Mesendoderm (in vitro differentiated cells): Measurements from ENCODE around the gene HPGD.

ENCODE experiments used
- DNase-seq: peaks from one replicate; pipeline ENCODE4 v3.0.0; 2013
- H2AK5ac ChIP-seq: 2 replicates; pipeline ENCODE4 v1.6.1; 2013; ENCODE audit warnings: low read length, inconsistent platforms
- H2BK120ac ChIP-seq: 2 replicates; pipeline ENCODE4 v1.6.1; 2013; ENCODE audit warnings: low read depth, mild to moderate bottlenecking, low read length, moderate library complexity, mixed read lengths
- H2BK15ac ChIP-seq: replicated peaks from 2 replicates; pipeline ENCODE4 v1.6.1; 2013; ENCODE audit warnings: low read depth, mild to moderate bottlenecking, moderate library complexity
- H2BK5ac ChIP-seq: 2 replicates; pipeline ENCODE4 v1.6.1; 2013; ENCODE audit warnings: low read length, inconsistent platforms
- H3K18ac ChIP-seq: 2 replicates; pipeline ENCODE4 v1.6.1; 2013; ENCODE audit warnings: mild to moderate bottlenecking, low read length, mixed read lengths
- H3K23ac ChIP-seq: one replicate; pipeline ENCODE4 v1.6.1; 2013; ENCODE audit warnings: low read length
- H3K27ac ChIP-seq: 2 replicates; pipeline ENCODE4 v1.5.1; 2013; ENCODE audit warnings: low read depth, mild to moderate bottlenecking, inconsistent platforms, low read length, moderate library complexity
- H3K27me3 ChIP-seq: 2 replicates; pipeline ENCODE4 v1.6.1; 2013; ENCODE audit warnings: low read length, control low read depth, mild to moderate bottlenecking, inconsistent platforms; ENCODE audit not compliant: insufficient read depth, poor library complexity
- H3K36me3 ChIP-seq: 2 replicates; pipeline ENCODE4 v1.6.1; 2013; ENCODE audit warnings: low read length, inconsistent platforms; ENCODE audit not compliant: control insufficient read depth, insufficient read depth
- H3K4ac ChIP-seq: one replicate; pipeline ENCODE4 v1.6.1; 2013; ENCODE audit warnings: low read depth, mild to moderate bottlenecking, low read length, moderate library complexity
- H3K4me1 ChIP-seq: 2 replicates; pipeline ENCODE4 v1.6.1; 2013; ENCODE audit warnings: low read depth, low read length, inconsistent platforms; ENCODE audit not compliant: control insufficient read depth
- H3K4me2 ChIP-seq: 2 replicates; pipeline ENCODE4 v1.6.1; 2013; ENCODE audit warnings: low read length
- H3K4me3 ChIP-seq: 2 replicates; pipeline ENCODE4 v1.5.1; 2013; ENCODE audit warnings: mild to moderate bottlenecking, low read length
- H3K56ac ChIP-seq: one replicate; pipeline ENCODE4 v1.6.1; 2013; ENCODE audit warnings: low read length
- H3K79me1 ChIP-seq: 2 replicates; pipeline ENCODE4 v1.6.1; 2013; ENCODE audit warnings: low read length, inconsistent platforms
- H3K79me2 ChIP-seq: 2 replicates; pipeline ENCODE4 v1.6.1; 2013; ENCODE audit warnings: mild to moderate bottlenecking, low read length; ENCODE audit not compliant: control insufficient read depth, insufficient read depth
- H3K9ac ChIP-seq: 2 replicates; pipeline ENCODE4 v1.6.1; 2013; ENCODE audit warnings: low read length, inconsistent platforms
- H4K5ac ChIP-seq: one replicate; pipeline ENCODE4 v1.6.1; 2013; ENCODE audit warnings: low read length
- H4K8ac ChIP-seq: one replicate; pipeline ENCODE4 v1.6.1; 2013; ENCODE audit warnings: low read depth, mild to moderate bottlenecking, control low read depth, low read length, moderate library complexity
- WGBS: extraction: QIAGEN DNeasy Blood & Tissue Kit; methylation state at CpG from one replicate; pipeline ENCODE4 v1.1.7; 2013; ENCODE audit warnings: low lambda C conversion rate, missing lambda C conversion rate; ENCODE audit not compliant: insufficient coverage; ENCODE audit errors: extremely low coverage; 5-methylcytosine and 5-hydroxymethylcytosine counted together

Gene HPGD

GRCh38 chr4:174524242-174524641, 2.0 kb upstream of the HPGD start:
- Histone ChIP-seq H3K27ac (no peak overlapping the region), H3K9ac (no peak overlapping the region), H2BK5ac (no peak overlapping the region), H3K4me2 (no peak overlapping the region), H3K79me1 (no peaks in the 10 kb centered on the region), H3K4ac (no peak overlapping the region), H3K4me3 (no peak overlapping the region), H3K4me1 (no peaks in the 10 kb centered on the region), H3K36me3 (no peaks in the 10 kb centered on the region), H4K8ac (no peak overlapping the region), H3K23ac (no peak overlapping the region), H4K5ac (no peak overlapping the region), H2BK15ac (no peak overlapping the region), H3K27me3 (no peaks in the 10 kb centered on the region), H3K56ac (no peak overlapping the region), H2AK5ac (no peak overlapping the region), H3K79me2 (no peaks in the 10 kb centered on the region), H2BK120ac (no peak overlapping the region), H3K18ac (no peak overlapping the region)
- WGBS = no CpG with 5 or more reads among the region's 4 CpGs
- DNase-seq = no peak

- H2BK120ac ChIP-seq = no peak overlapping the region
- H3K27ac ChIP-seq = peak overlapping the region; percentile 1
- H3K4ac ChIP-seq = no peak overlapping the region
- no peak overlapping the region for H4K8ac ChIP-seq
- peak; percentile 54 for DNase-seq
- H3K27me3 ChIP-seq = no peaks in the 10 kb centered on the region
- H3K18ac ChIP-seq = peak overlapping the region; percentile 39
- H2BK15ac ChIP-seq = no peak overlapping the region
- no peaks in the 10 kb centered on the region for H3K79me2 ChIP-seq
- no peaks in the 10 kb centered on the region for H3K36me3 ChIP-seq
- H3K4me3 ChIP-seq = peak overlapping the region; percentile 50
- H3K56ac ChIP-seq = peak overlapping the region; percentile 71
- no peak overlapping the region for H2BK5ac ChIP-seq
- no CpG with 5 or more reads among the region's 10 CpGs for WGBS
- H3K4me2 ChIP-seq = peak overlapping the region; percentile 30
- no peak overlapping the region for H3K23ac ChIP-seq
- no peak overlapping the region for H4K5ac ChIP-seq
- no peaks in the 10 kb centered on the region for H3K4me1 ChIP-seq
- no peaks in the 10 kb centered on the region for H3K79me1 ChIP-seq
- peak overlapping the region; percentile 46 for H3K9ac ChIP-seq
- no peak overlapping the region for H2AK5ac ChIP-seq
These were observed 871 bp upstream of the HPGD start for GRCh38 chr4:174523025-174523693.

- H3K36me3 ChIP-seq = no peaks in the 10 kb centered on the region
- H3K56ac ChIP-seq = peak overlapping the region; percentile 71
- H3K4me1 ChIP-seq = no peaks in the 10 kb centered on the region
- H4K8ac ChIP-seq = no peak overlapping the region
- no peak overlapping the region for H3K4me3 ChIP-seq
- H3K27ac ChIP-seq = no peak overlapping the region
- no peak overlapping the region for H2BK15ac ChIP-seq
- H2AK5ac ChIP-seq = no peak overlapping the region
- no peaks in the 10 kb centered on the region for H3K27me3 ChIP-seq
- no peak overlapping the region for H3K23ac ChIP-seq
- no CpG with 5 or more reads among the region's 12 CpGs for WGBS
- H3K79me1 ChIP-seq = no peaks in the 10 kb centered on the region
- no peak overlapping the region for H2BK120ac ChIP-seq
- H2BK5ac ChIP-seq = no peak overlapping the region
- H3K4me2 ChIP-seq = peak overlapping the region; percentile 30
- no peaks in the 10 kb centered on the region for H3K79me2 ChIP-seq
- H4K5ac ChIP-seq = no peak overlapping the region
- H3K18ac ChIP-seq = no peak overlapping the region
- H3K4ac ChIP-seq = no peak overlapping the region
- DNase-seq = peak; percentile 38
- peak overlapping the region; percentile 46 for H3K9ac ChIP-seq
These were observed 497 bp downstream of the HPGD start for GRCh38 chr4:174521800-174522182.

- H4K5ac ChIP-seq = no peak overlapping the region
- H3K79me2 ChIP-seq = no peaks in the 10 kb centered on the region
- H3K27ac ChIP-seq = no peak overlapping the region
- H3K56ac ChIP-seq = no peak overlapping the region
- no peak overlapping the region for H2BK5ac ChIP-seq
- no peak overlapping the region for H2AK5ac ChIP-seq
- no peak overlapping the region for H4K8ac ChIP-seq
- H3K36me3 ChIP-seq = no peaks in the 10 kb centered on the region
- H3K9ac ChIP-seq = no peak overlapping the region
- H3K4ac ChIP-seq = no peak overlapping the region
- no peaks in the 10 kb centered on the region for H3K4me1 ChIP-seq
- WGBS = 100% methylated on average over 1 of the region's 1 CpG
- H3K23ac ChIP-seq = no peak overlapping the region
- no peaks in the 10 kb centered on the region for H3K79me1 ChIP-seq
- H3K27me3 ChIP-seq = no peaks in the 10 kb centered on the region
- DNase-seq = no peak
- H2BK15ac ChIP-seq = no peak overlapping the region
- H3K4me2 ChIP-seq = no peak overlapping the region
- H2BK120ac ChIP-seq = no peak overlapping the region
- no peak overlapping the region for H3K18ac ChIP-seq
- no peak overlapping the region for H3K4me3 ChIP-seq
These were observed 1.6 kb downstream of the HPGD start for GRCh38 chr4:174520660-174521059.

GRCh38 chr4:174517502-174518445, 4.5 kb downstream of the HPGD start:
- no peaks in the 10 kb centered on the region for H3K27me3 ChIP-seq
- H4K5ac ChIP-seq = no peak overlapping the region
- no peak overlapping the region for H3K23ac ChIP-seq
- no peak overlapping the region for H2AK5ac ChIP-seq
- no peak overlapping the region for H3K27ac ChIP-seq
- H3K4me3 ChIP-seq = no peak overlapping the region
- H2BK15ac ChIP-seq = no peak overlapping the region
- no peak overlapping the region for H4K8ac ChIP-seq
- no peak overlapping the region for H3K56ac ChIP-seq
- H2BK120ac ChIP-seq = no peak overlapping the region
- WGBS = no CpG with 5 or more reads among the region's 1 CpG
- H3K9ac ChIP-seq = no peak overlapping the region
- no peak overlapping the region for H3K4me2 ChIP-seq
- H3K79me2 ChIP-seq = no peaks in the 10 kb centered on the region
- no peaks in the 10 kb centered on the region for H3K4me1 ChIP-seq
- no peak overlapping the region for H2BK5ac ChIP-seq
- no peaks in the 10 kb centered on the region for H3K79me1 ChIP-seq
- no peak overlapping the region for H3K18ac ChIP-seq
- no peaks in the 10 kb centered on the region for H3K36me3 ChIP-seq
- H3K4ac ChIP-seq = no peak overlapping the region
- no peak for DNase-seq
